Measurements from ENCODE around the gene ELP2. TPM values are rescaled to one million over a fixed set of nuclear protein-coding genes. Genes with fewer than 3 reads are reported as not detected.

The ELP2 gene
- total RNA-seq, 4 donors from 2014 or later: 23.2 to 59.5 (median 49.6) TPM

GRCh38 chr18:36120297-36120696 lies 9.4 kb upstream of the ELP2 start:
- Histone ChIP-seq H3K36me3 (peaks cover 0 to 10% (median 3%) of the 10 kb centered on the region in 4 donors), H3K4me3 (no peak overlapping the region), H3K4me1 (no peaks in the 10 kb centered on the region), H3K27me3 (no peaks in the 10 kb centered on the region), H3K9me3 (no peaks in the 10 kb centered on the region), H3K27ac (no peak overlapping the region)
- WGBS, 2 donors (ENCODE audit: low coverage in 1 of 2): 89 to 100% methylated on average over 3 of the region's 3 CpGs
- TF ChIP-seq POLR2AphosphoS5 (IDR thresholded peaks at IDR 0.05): no peak
- no peak for TF ChIP-seq CTCF (IDR thresholded peaks at IDR 0.05)
- TF ChIP-seq EP300 (IDR thresholded peaks at IDR 0.05; ENCODE audit: low read depth): no peak
- no peak for TF ChIP-seq POLR2A (IDR thresholded peaks at IDR 0.05)
- in situ Hi-C loops (cut with MboI; ENCODE audit: low pct_ligation_motif_present in 1 of 4, low pct_unique_long_range_greater_than_20kb in 1 of 4, low sequenced_read_pairs in 3 of 4): no loop called here
- intact Hi-C loops (cut with DNase I; ENCODE audit: low total_unique reads): no loop called here
- no peak for DNase-seq

- no peaks in the 10 kb centered on the region for H3K27me3 ChIP-seq
Observed at GRCh38 chr18:36124841-36125240, 4.9 kb upstream of the ELP2 start.

GRCh38 chr18:36126668-36127067 lies 3.0 kb upstream of the ELP2 start:
- H3K4me3 ChIP-seq: no peak overlapping the region
- WGBS, 2 donors (ENCODE audit: low coverage in 1 of 2): 60 to 95% methylated on average over 1 to 8 of the region's 8 CpGs
- H3K9me3 ChIP-seq: no peaks in the 10 kb centered on the region
- DNase-seq: no peak
- TF ChIP-seq CTCF (IDR thresholded peaks at IDR 0.05) (no peak), POLR2A (IDR thresholded peaks at IDR 0.05) (no peak), EP300 (IDR thresholded peaks at IDR 0.05; ENCODE audit: low read depth) (no peak), POLR2AphosphoS5 (IDR thresholded peaks at IDR 0.05) (no peak)
- no peak overlapping the region for H3K27ac ChIP-seq
- H3K4me1 ChIP-seq: peaks cover 7 to 22% (median 18%) of the 10 kb centered on the region in 4 donors
- peaks cover 0 to 7% (median 0%) of the 10 kb centered on the region in 4 donors for H3K36me3 ChIP-seq
- no peaks in the 10 kb centered on the region for H3K27me3 ChIP-seq
- intact Hi-C loops (cut with DNase I; ENCODE audit: low total_unique reads) (no loop called here), in situ Hi-C loops (cut with MboI; ENCODE audit: low pct_ligation_motif_present in 1 of 4, low pct_unique_long_range_greater_than_20kb in 1 of 4, low sequenced_read_pairs in 3 of 4) (no loop called here)

More at GRCh38 chr18:36124841-36125240, 4.9 kb upstream of the ELP2 start:
- no peak overlapping the region for H3K27ac ChIP-seq
- intact Hi-C loops (cut with DNase I; ENCODE audit: low total_unique reads): no loop called here
- 91 to 96% methylated on average over 2 to 4 of the region's 4 CpGs for WGBS, 2 donors (ENCODE audit: low coverage in 1 of 2)
- peaks cover 0 to 8% (median 6%) of the 10 kb centered on the region in 4 donors for H3K4me1 ChIP-seq
- in situ Hi-C loops (cut with MboI; ENCODE audit: low pct_ligation_motif_present in 1 of 4, low pct_unique_long_range_greater_than_20kb in 1 of 4, low sequenced_read_pairs in 3 of 4): no loop called here
- DNase-seq: no peak
- no peak for TF ChIP-seq EP300 (IDR thresholded peaks at IDR 0.05; ENCODE audit: low read depth)
- peaks cover 0 to 7% (median 0%) of the 10 kb centered on the region in 4 donors for H3K36me3 ChIP-seq
- H3K4me3 ChIP-seq: no peak overlapping the region
- no peaks in the 10 kb centered on the region for H3K9me3 ChIP-seq

- no peaks in the 10 kb centered on the region for H3K27me3 ChIP-seq
- H3K4me3 ChIP-seq: peak overlapping the region in 3 of 4 donors; percentile 68 to 82 (median 73)
- peak overlapping the region; percentile 98 to 100 (median 99) for H3K27ac ChIP-seq
- TF ChIP-seq POLR2A (IDR thresholded peaks at IDR 0.05) (no peak), CTCF (IDR thresholded peaks at IDR 0.05) (no peak), POLR2AphosphoS5 (IDR thresholded peaks at IDR 0.05) (no peak), EP300 (IDR thresholded peaks at IDR 0.05; ENCODE audit: low read depth) (no peak)
- H3K9me3 ChIP-seq: no peaks in the 10 kb centered on the region
- no peak for DNase-seq
- in situ Hi-C loops (cut with MboI; ENCODE audit: low pct_ligation_motif_present in 1 of 4, low pct_unique_long_range_greater_than_20kb in 1 of 4, low sequenced_read_pairs in 3 of 4) (no loop called here), intact Hi-C loops (cut with DNase I; ENCODE audit: low total_unique reads) (no loop called here)
- peaks cover 7 to 33% (median 19%) of the 10 kb centered on the region in 4 donors for H3K4me1 ChIP-seq
- 32 to 33% methylated on average over 13 to 15 of the region's 15 CpGs for WGBS, 2 donors (ENCODE audit: low coverage in 1 of 2)
- peaks cover 0 to 7% (median 0%) of the 10 kb centered on the region in 4 donors for H3K36me3 ChIP-seq
Observed at GRCh38 chr18:36127836-36128529, 1.7 kb upstream of the ELP2 start.
